Liver (tissue), 3 donors: ENCODE measurements around the gene C10orf71.

Experiments
- ATF3 ChIP-seq: IDR thresholded peaks from 2 replicates; pipeline ENCODE4 v1.6.1; 2016; ENCODE audit warnings: antibody characterized with exemption
- CTCF ChIP-seq: fragments of 150-350 bp; IDR thresholded peaks from 2 replicates; pipeline ENCODE4 v1.5.1; 2017; ENCODE audit warnings: improper control_type of control experiment, low read depth, low read length; ENCODE audit not compliant: missing input control
- EGR1 ChIP-seq, 2 donors: IDR thresholded peaks; 2 replicates each; pipeline ENCODE4 v1.6.1; 2016 to 2018; ENCODE audit warnings: antibody characterized with exemption in 2 of 2, low read depth in 2 of 2
- FOXA1 ChIP-seq: IDR thresholded peaks from 2 replicates; pipeline ENCODE4 v1.6.1; 2016; ENCODE audit warnings: antibody characterized with exemption
- GABPA ChIP-seq, 2 donors: IDR thresholded peaks in 1 of 2; conservative IDR thresholded peaks in 1 of 2; 2 replicates each; pipeline ENCODE4 v1.6.1; 2016; ENCODE audit warnings: antibody characterized with exemption in 2 of 2, mild to moderate bottlenecking in 1 of 2, moderate library complexity in 1 of 2
- HNF4G ChIP-seq: IDR thresholded peaks from 2 replicates; pipeline ENCODE4 v1.6.1; 2016; ENCODE audit warnings: antibody characterized with exemption
- JUND ChIP-seq, 2 donors: IDR thresholded peaks; 2 replicates each; pipeline ENCODE4 v1.6.1; 2016; ENCODE audit warnings: antibody characterized with exemption in 2 of 2
- MAX ChIP-seq: IDR thresholded peaks from 2 replicates; pipeline ENCODE4 v1.6.1; 2016; ENCODE audit warnings: antibody characterized with exemption
- RAD21 ChIP-seq, 2 donors: IDR thresholded peaks; 2 replicates each; pipeline ENCODE4 v1.6.1; 2016; ENCODE audit warnings: antibody characterized with exemption in 2 of 2, mild to moderate bottlenecking in 2 of 2
- REST ChIP-seq: IDR thresholded peaks from 2 replicates; pipeline ENCODE4 v1.6.1; 2016; ENCODE audit warnings: antibody characterized with exemption, mild to moderate bottlenecking
- RXRA ChIP-seq, 2 donors: IDR thresholded peaks; 2 replicates each; pipeline ENCODE4 v1.6.1; 2017 to 2018; ENCODE audit warnings: antibody characterized with exemption in 2 of 2, mild to moderate bottlenecking in 1 of 2
- SP1 ChIP-seq: IDR thresholded peaks from 2 replicates; pipeline ENCODE4 v1.6.1; 2018; ENCODE audit warnings: antibody characterized with exemption, mild to moderate bottlenecking
- TAF1 ChIP-seq: conservative IDR thresholded peaks from 2 replicates; pipeline ENCODE4 v1.6.1; 2016; ENCODE audit warnings: antibody characterized with exemption, mild to moderate bottlenecking
- YY1 ChIP-seq: IDR thresholded peaks from 2 replicates; pipeline ENCODE4 v1.6.1; 2016; ENCODE audit warnings: antibody characterized with exemption, mild to moderate bottlenecking
- donor health status: healthy.
- donor health status: healthy.

GRCh38 chr10:49304137-49304536, 5.2 kb downstream of the C10orf71 start:
- TF ChIP-seq CTCF (no peak), TAF1 (no peak), MAX (no peak), RAD21 (IDR thresholded peaks at IDR 0.05) (no peak), JUND (IDR thresholded peaks at IDR 0.05) (no peak), GABPA (IDR thresholded peaks at IDR 0.05 in 1 of 2, conservative IDR thresholded peaks at IDR 0.05 in 1 of 2) (no peak), FOXA1 (no peak), SP1 (no peak), YY1 (no peak), EGR1 (IDR thresholded peaks at IDR 0.05; ENCODE audit: low read depth in 2 of 2) (no peak), ATF3 (no peak), RXRA (IDR thresholded peaks at IDR 0.05) (no peak), HNF4G (no peak), REST (no peak)
